Fibroblast of skin of left biceps (primary cell): ENCODE measurements around the gene CHSY1.
A peak's percentile ranks its signal among the peaks of the same experiment; 100 is the strongest.
"Not testable (repeated sequence)": the region's sequence is repeated elsewhere in the genome, so short reads cannot be mapped to it uniquely, and the experiment has no call there.

Experiments
- DNase-seq, 2 experiments: peaks; one replicate each; pipeline ENCODE4 v3.0.0-alpha.2; 2013; ENCODE audit warnings: low read depth in 2 of 2

Gene CHSY1

GRCh38 chr15:101136381-101137268 lies 115.2 kb downstream of the CHSY1 start:
- no peak for DNase-seq

- DNase-seq = no peak
Measured at GRCh38 chr15:101135532-101136166, 116.2 kb downstream of the CHSY1 start.

- DNase-seq = no peak
Measured at GRCh38 chr15:101134780-101135179, 117.1 kb downstream of the CHSY1 start.

GRCh38 chr15:101133751-101134261 lies 118.0 kb downstream of the CHSY1 start:
- DNase-seq = no peak

GRCh38 chr15:101133181-101133460 lies 118.7 kb downstream of the CHSY1 start:
- no peak for DNase-seq

- no peak for DNase-seq
Measured at GRCh38 chr15:101132390-101133180, 119.3 kb downstream of the CHSY1 start.

- DNase-seq = no peak
Measured at GRCh38 chr15:101131489-101132389, 120.1 kb downstream of the CHSY1 start.

- no peak for DNase-seq
Measured at GRCh38 chr15:101129851-101130380, 121.9 kb downstream of the CHSY1 start.

GRCh38 chr15:101128221-101129015 lies 123.4 kb downstream of the CHSY1 start:
- DNase-seq = peak; percentile 95 to 96

GRCh38 chr15:101127506-101128076 lies 124.3 kb downstream of the CHSY1 start:
- peak; percentile 85 to 87 for DNase-seq

- DNase-seq = no peak
Measured at GRCh38 chr15:101126618-101127505, 125.0 kb downstream of the CHSY1 start.

GRCh38 chr15:101125881-101126428 lies 125.9 kb downstream of the CHSY1 start:
- DNase-seq = not testable (repeated sequence)
